Upper lobe of right lung (tissue), 1 donor: ENCODE data around the gene BTLA. TPM values are rescaled to one million over a fixed set of nuclear protein-coding genes. Genes with fewer than 3 reads are reported as not detected.
"Not testable (repeated sequence)": the region's sequence is repeated elsewhere in the genome, so short reads cannot be mapped to it uniquely, and the experiment has no call there.

Experiments
- ATAC-seq: fragments of 200-7000 bp; cut with Tn5 transposase; one replicate; pipeline ENCODE4 v1.9.1; 2020; ENCODE audit warnings: mild to moderate bottlenecking, moderate library complexity
- DNase-seq: peaks from one replicate; pipeline ENCODE4 v3.0.0-alpha.2; 2020
- H3K27ac ChIP-seq: fragments of 200-600 bp; one replicate; pipeline ENCODE4 v1.8.0; 2022
- H3K27me3 ChIP-seq: fragments of 200-600 bp; one replicate; pipeline ENCODE4 v1.8.0; 2022; ENCODE audit warnings: mild to moderate bottlenecking
- H3K36me3 ChIP-seq: fragments of 200-600 bp; one replicate; pipeline ENCODE4 v1.8.0; 2022
- H3K4me1 ChIP-seq: fragments of 200-600 bp; one replicate; pipeline ENCODE4 v1.8.0; 2022
- H3K4me3 ChIP-seq: fragments of 200-600 bp; one replicate; pipeline ENCODE4 v1.8.0; 2022; ENCODE audit warnings: mild to moderate bottlenecking
- H3K9me3 ChIP-seq: fragments of 200-600 bp; one replicate; pipeline ENCODE4 v1.8.0; 2022
- intact Hi-C: fragments of 100-400 bp; cut with DNase I; formaldehyde crosslinking; loops from one replicate; pipeline ENCODE4 v1.11.0; 2022
- total RNA-seq: library from RNA; stranded (reverse); fragmentation: NEBNext Ultra II Directional; extraction: Animal tissue kit (Norgen Biotek cat#: 25700); gene quantifications from one replicate; pipeline ENCODE4 v1.2.1, GENCODE V29; 2021
- TF ChIP-seq, protein P1 (sequence below): fragments of 200-600 bp; IDR thresholded peaks from one replicate; pipeline ENCODE4 v1.8.0; 2022; ENCODE audit warnings: antibody characterized with exemption
- donor health status: DM: no; HTN: yes; CAD: no; lungs with severe emphysema.

Gene BTLA
- total RNA-seq, 1 donor from 2014 or later = 0.78 TPM

- DNase-seq (no peak), ATAC-seq (no peak)
- H3K4me1 ChIP-seq = no peaks in the 10 kb centered on the region
- TF ChIP-seq, protein P1, sequence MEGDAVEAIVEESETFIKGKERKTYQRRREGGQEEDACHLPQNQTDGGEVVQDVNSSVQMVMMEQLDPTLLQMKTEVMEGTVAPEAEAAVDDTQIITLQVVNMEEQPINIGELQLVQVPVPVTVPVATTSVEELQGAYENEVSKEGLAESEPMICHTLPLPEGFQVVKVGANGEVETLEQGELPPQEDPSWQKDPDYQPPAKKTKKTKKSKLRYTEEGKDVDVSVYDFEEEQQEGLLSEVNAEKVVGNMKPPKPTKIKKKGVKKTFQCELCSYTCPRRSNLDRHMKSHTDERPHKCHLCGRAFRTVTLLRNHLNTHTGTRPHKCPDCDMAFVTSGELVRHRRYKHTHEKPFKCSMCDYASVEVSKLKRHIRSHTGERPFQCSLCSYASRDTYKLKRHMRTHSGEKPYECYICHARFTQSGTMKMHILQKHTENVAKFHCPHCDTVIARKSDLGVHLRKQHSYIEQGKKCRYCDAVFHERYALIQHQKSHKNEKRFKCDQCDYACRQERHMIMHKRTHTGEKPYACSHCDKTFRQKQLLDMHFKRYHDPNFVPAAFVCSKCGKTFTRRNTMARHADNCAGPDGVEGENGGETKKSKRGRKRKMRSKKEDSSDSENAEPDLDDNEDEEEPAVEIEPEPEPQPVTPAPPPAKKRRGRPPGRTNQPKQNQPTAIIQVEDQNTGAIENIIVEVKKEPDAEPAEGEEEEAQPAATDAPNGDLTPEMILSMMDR = no peak
- no peaks in the 10 kb centered on the region for H3K36me3 ChIP-seq
- intact Hi-C loops = no loop called here
- no peaks in the 10 kb centered on the region for H3K9me3 ChIP-seq
- H3K27ac ChIP-seq = no peak overlapping the region
- no peaks in the 10 kb centered on the region for H3K27me3 ChIP-seq
- no peak overlapping the region for H3K4me3 ChIP-seq
Measured at GRCh38 chr3:112496366-112497067, 2.8 kb downstream of the BTLA start.

- intact Hi-C loops = not testable (repeated sequence)
Measured at GRCh38 chr3:112494448-112494767, 4.9 kb downstream of the BTLA start.

DNA sequence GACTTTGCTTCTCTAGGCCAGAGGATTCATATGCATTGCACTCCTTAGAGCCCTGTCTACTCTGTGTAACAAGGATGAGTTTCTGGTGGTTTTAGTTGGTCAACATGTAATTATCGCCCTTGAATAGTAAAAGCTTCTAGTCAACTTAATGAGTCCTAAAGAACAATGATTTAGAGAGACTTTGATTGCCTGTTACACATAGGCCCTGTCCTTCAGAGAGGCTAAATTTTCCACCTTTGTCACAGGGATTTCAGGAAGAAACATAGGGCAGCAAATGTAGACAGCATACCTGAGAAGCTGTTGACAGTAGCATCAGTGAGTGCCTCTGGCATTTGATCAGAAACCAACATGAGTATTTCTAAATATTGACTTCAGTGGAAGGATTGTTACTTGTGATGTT lies 7.1 kb downstream of the BTLA start:
- intact Hi-C loops = no loop called here
- TF ChIP-seq, protein P1 = no peak
- ATAC-seq (no peak), DNase-seq (no peak)
- no peaks in the 10 kb centered on the region for H3K27me3 ChIP-seq
- no peak overlapping the region for H3K27ac ChIP-seq
- no peaks in the 10 kb centered on the region for H3K9me3 ChIP-seq
- H3K4me3 ChIP-seq = no peak overlapping the region
- no peaks in the 10 kb centered on the region for H3K4me1 ChIP-seq
- H3K36me3 ChIP-seq = no peaks in the 10 kb centered on the region

More at GRCh38 chr3:112494448-112494767, 4.9 kb downstream of the BTLA start:
- H3K4me3 ChIP-seq, H3K9me3 ChIP-seq, DNase-seq, H3K27me3 ChIP-seq, H3K36me3 ChIP-seq, ATAC-seq, H3K4me1 ChIP-seq, H3K27ac ChIP-seq: not testable (repeated sequence)

GRCh38 chr3:112491373-112491772 lies 7.9 kb downstream of the BTLA start:
- TF ChIP-seq, protein P1 = no peak
- H3K27ac ChIP-seq = no peak overlapping the region
- intact Hi-C loops = no loop called here
- DNase-seq (no peak), ATAC-seq (no peak)
- no peaks in the 10 kb centered on the region for H3K36me3 ChIP-seq
- H3K4me3 ChIP-seq = no peak overlapping the region
- no peaks in the 10 kb centered on the region for H3K4me1 ChIP-seq
- H3K27me3 ChIP-seq = no peaks in the 10 kb centered on the region
- H3K9me3 ChIP-seq = no peaks in the 10 kb centered on the region

GRCh38 chr3:112489674-112490479 lies 9.4 kb downstream of the BTLA start:
- Histone ChIP-seq H3K4me1 (no peaks in the 10 kb centered on the region), H3K27ac (no peak overlapping the region), H3K36me3 (no peaks in the 10 kb centered on the region), H3K27me3 (no peaks in the 10 kb centered on the region), H3K9me3 (no peaks in the 10 kb centered on the region), H3K4me3 (no peak overlapping the region)
- TF ChIP-seq, protein P1 = no peak
- no peak for DNase-seq
- intact Hi-C loops = no loop called here
- ATAC-seq = no peak

GRCh38 chr3:112486811-112487505 lies 12.3 kb downstream of the BTLA start:
- DNase-seq (no peak), ATAC-seq (no peak)
- intact Hi-C loops = no loop called here
- Histone ChIP-seq H3K9me3 (no peaks in the 10 kb centered on the region), H3K36me3 (no peaks in the 10 kb centered on the region), H3K4me3 (no peak overlapping the region), H3K27me3 (no peaks in the 10 kb centered on the region), H3K4me1 (no peaks in the 10 kb centered on the region), H3K27ac (no peak overlapping the region)
- TF ChIP-seq, protein P1 = no peak
